ENCODE results near the gene BLMH.

DNA sequence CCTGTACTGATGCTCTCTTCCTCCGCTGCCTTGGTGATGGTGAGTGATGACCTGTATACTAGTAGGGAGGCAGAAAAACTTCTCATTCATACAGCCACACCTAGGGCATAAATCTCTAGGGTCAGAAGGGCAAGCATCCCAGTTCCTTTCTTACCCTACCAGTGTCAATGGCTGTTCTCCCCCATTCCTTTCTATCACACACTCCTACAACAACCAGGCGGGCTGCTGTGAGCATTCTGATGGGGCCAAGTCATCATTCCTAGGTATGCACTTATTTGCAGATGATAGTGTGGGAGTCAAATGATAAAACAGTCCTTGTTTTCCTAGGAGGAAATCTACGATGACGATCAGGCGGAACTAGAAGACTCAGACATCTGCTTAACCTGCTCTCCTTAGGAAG is 42.3 kb downstream of the BLMH start:
- TF ChIP-seq POLR2A (IDR thresholded peaks at IDR 0.05) (no peak), CTCF (IDR thresholded peaks at IDR 0.05) (no peak)
